DMS114 treated with DMSO at 0.1 percent for 48 hours (cell line): Measurements from ENCODE around the gene CTCFL.

Experiments
- DNase-seq: peaks from one replicate; lab custom pipeline; 2025; ENCODE audit not compliant: unreplicated experiment; lab: John Stamatoyannopoulos, UW

CTCFL gene

DNA sequence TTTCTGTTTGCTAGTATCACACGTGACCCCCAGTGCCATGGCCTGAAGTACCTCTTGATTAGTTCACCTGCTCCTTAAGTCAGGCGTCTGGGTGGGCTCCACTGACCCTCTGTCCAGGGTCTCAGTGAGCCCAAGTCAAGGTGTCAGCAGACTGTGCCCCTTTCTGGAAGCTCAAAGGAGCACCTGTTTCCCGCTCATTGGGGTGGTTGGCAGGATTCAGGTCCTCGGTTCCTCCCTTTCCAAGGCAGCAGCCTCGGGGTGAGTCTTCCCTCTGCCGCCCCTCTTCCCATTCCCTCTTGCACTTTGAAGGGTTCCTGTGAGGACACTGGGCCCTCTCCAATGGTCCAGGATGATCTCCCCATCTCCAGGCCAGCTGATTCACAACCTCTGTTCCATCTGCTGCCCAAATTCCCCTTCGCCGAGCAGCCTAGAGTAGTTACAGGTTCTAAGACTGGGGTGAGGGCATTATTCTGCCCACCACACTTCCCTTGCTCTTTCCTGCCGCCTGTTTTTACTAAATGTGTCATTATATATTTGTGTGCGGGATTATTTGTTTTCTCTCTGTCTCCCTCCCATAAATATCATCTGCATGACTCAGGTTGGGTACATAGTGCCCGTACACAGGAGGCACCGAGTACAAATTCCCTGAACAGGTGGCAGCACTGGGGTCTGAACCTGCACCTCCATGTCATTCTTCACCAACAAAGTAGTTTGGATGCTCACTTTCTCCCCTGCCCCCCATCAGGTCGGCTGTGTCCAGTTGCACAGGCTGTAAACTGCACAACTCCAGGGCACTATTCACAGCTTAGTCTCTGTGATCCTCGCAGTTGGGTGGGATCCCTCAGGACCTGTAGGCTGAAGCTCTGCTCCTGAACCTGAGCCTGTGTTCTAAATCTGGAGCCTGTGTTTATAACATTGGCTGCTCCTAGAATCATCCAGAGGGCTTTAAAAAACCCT, 75.3 kb downstream of the CTCFL start:
- no peak for DNase-seq

DNA sequence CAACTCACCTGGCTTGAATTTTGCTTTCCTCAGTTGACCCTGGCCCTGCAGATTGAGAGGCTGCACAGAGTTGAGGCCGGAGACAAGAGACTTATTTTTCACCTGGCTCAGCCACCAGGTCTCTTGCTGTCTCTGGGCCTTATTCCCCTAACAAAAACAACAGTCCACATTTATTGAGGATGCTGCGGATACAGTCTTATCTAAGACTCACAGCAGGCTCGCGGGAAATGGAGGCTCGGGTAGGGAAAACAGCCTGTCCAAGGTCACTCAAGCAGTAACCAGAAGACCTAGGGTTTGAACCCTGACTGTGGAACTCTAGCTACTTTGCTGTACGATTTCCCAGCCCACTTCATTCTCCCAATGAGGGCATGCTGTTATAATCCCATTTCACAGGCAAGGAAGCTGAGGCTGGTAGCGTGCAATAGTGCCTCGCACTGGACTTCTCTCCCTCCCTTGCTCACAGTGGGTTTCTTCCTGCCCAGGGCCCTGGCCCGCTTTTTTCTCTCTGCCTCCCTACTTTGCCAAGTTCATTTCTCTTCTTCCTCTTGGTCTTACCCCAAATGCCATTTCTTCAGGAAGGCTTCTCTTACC, 76.1 kb downstream of the CTCFL start:
- DNase-seq, result no peak
